Stimulated activated CD4-positive, alpha-beta T cell treated with anti-CD3 and anti-CD28 coated beads, TNF-alpha, amount 100 ng/mL, for 24 hours (primary cell): ENCODE measurements around the gene FCHSD2.
"Not testable (repeated sequence)": the region's sequence is repeated elsewhere in the genome, so short reads cannot be mapped to it uniquely, and the experiment has no call there.

Experiments used
- DNase-seq, 3 experiments: peaks; one replicate each; pipeline ENCODE4 v3.0.0-alpha.2; 2020; ENCODE audit warnings: low read depth in 3 of 3

FCHSD2 gene

GRCh38 chr11:73061434-73061833 lies 80.7 kb downstream of the FCHSD2 start:
- DNase-seq: not testable (repeated sequence)

DNA sequence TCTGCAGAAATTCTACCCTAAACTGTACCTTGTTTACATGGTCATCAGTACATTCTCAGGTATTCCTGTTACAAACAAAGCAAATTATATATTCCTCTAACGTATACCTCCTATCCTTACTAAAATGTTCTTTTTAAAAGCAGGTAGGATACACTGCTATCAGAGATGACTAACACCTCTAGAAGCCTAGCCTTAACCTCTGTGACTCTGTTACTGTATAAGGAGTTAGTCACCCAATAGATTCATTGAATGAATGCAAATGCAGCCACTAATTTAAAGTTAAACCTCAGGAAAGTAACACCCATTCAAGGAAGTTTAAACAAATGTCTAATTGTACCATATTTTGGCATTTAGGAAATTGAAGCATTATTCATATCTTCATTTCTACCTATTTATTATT lies 82.2 kb downstream of the FCHSD2 start:
- DNase-seq: no peak

DNA sequence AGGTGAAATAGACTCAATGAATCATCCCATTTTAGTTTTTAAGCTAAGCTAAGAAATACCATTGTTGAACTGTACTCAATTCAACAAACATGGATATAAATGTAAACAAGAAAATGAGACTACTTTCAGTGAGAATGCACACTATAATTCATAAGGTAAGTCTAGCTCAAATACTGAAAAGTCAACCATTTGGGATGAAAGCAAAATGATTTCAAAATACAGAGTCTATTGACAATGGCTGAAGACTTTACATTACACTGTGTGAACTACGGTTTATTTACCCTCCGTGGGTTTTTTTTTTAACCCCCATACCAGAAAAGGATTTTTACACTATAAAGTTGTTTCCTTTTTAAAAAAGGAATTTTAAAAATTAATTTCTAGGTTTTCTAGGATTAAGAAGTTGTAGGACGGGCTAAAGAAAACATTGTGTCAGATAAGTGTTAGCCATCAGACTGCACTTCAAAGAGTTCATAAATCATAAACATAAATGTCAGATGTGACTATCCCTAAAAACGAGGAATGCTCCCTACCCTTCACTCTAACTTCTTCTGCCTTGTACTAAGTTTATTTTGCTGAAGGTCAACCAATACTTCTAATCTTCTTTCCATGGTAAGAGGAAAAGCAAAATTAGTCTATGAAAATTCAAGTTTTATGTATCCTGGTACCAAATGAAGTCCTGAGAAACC lies 83.0 kb downstream of the FCHSD2 start:
- DNase-seq: no peak

DNA sequence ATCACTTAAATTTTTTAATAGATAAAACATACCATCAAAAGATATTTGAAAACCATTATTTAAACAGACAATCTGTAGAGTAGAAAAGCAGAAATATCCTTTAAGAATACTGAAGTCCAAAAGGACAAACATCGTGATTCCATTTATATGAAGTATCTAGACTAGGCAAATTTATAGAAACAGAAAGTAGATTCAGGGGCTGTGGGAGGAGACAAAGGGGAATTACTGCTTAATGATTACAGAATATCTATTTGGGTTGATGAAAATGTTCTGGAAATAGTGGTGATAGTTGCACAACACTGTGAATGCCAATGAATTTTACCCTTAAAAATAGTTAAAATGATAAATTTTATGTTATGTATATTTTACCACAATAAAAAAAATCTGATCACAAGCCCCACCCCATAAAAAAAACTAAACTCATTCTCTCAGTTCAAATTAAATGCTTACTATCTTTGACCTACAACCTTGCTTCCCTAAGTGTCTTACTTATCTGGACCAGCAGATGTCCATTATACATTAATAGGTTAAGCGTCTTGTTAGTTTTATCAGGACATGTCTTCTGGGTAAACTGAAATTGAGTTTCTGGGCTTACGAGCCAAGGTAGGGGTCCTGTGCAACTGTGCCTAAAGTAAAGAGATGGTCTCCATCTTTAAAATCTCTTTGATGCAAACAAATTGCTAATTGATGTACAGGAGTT lies 86.3 kb downstream of the FCHSD2 start:
- no peak for DNase-seq

GRCh38 chr11:73055002-73055401 lies 87.1 kb downstream of the FCHSD2 start:
- no peak for DNase-seq

GRCh38 chr11:73053964-73054363 lies 88.2 kb downstream of the FCHSD2 start:
- DNase-seq: no peak

DNA sequence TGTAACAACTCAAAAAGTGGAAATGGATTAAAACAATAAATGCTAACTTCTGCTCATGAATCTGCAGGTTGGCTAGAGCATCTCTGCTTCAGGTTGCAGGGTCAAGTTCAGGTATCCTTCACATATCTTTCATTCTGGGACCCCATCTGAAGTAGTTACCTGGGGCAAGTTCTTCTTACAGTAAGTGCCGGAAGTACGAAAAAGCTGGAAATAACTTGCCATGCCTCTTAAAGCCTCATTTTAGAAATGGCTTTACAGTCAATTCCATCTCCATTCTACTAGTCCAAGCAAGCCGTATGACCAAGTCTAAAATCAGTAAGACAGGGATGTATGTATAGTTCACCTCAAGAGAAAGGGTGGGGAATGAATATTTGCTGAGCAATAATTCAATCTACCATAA lies 93.7 kb downstream of the FCHSD2 start:
- DNase-seq: no peak

GRCh38 chr11:73047773-73048371 lies 94.2 kb downstream of the FCHSD2 start:
- no peak for DNase-seq

DNA sequence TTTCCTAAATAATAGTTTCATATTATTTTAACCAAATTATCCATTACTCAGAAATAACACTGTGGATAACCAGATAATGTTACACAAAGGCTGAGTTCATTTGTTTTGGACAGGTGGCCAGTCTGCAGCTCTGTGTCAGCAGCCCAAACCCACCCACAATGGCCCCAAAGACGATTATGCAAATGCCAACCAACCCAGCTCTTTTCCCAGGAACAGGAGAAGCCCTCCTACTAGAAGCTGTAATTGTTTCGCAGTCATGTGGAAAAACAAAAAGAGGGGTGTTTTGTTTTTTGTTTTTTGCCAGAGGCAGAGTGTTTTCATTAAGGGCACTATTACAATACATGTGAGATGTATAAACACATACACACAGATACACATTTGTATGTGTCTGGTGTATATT lies 102.1 kb downstream of the FCHSD2 start:
- DNase-seq: no peak

DNA sequence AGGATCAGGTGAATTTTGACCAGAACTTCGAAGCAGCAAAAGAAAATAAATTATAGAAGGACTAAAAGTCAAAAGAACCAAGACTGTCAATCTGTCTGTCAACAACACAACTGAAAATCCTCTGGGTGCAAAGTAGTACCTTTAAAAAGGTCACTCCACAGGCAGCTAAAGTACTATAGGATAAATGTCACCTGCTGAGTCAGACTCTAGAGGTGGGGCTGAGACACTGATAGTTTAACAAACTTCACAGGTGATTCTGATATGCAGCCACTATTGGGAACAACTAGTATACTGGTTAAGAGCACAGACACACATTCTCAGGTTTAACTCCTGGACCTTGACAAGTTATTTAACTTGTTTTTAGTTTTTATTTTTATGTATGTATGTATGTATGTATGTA lies 107.3 kb downstream of the FCHSD2 start:
- no peak for DNase-seq

DNA sequence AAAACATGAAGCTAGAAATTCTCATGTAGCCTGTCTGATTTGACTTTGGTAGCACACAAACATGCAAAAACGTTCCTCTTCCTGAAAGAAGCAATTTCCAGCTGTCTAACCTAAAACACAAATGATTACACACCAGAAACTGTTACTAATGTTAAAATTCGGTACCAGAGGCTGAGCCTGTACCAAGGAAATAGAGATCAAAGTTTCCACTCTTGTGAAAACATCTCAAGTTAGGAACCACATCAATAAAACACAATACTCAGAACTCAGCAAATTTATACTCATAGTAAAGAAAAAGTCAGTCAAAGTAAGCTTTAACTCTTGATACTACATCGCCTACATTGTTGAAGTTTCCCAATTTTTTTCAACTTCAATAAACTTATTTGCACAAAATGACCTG lies 107.8 kb downstream of the FCHSD2 start:
- DNase-seq: no peak

- no peak for DNase-seq
Measured at GRCh38 chr11:73030130-73030529, 112.0 kb downstream of the FCHSD2 start.

DNA sequence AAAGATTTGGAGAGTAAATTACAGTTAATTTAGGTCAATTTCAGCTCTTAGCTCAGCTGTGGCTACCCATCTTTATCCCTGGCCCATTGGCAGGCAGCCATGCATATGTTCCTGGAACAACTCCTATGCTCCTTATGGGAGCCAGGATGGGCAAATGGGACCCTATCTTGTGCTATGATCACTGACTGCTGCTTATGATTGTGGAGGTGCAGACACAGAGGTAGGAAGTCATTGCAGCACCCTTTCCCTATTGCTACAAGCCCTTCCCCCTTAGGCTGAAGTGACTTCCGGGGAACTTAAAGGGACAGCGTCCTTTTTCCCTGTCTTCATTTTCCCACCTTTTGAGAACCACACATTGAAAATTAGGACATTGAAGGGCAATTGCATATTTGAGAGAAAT lies 112.7 kb downstream of the FCHSD2 start:
- no peak for DNase-seq

DNA sequence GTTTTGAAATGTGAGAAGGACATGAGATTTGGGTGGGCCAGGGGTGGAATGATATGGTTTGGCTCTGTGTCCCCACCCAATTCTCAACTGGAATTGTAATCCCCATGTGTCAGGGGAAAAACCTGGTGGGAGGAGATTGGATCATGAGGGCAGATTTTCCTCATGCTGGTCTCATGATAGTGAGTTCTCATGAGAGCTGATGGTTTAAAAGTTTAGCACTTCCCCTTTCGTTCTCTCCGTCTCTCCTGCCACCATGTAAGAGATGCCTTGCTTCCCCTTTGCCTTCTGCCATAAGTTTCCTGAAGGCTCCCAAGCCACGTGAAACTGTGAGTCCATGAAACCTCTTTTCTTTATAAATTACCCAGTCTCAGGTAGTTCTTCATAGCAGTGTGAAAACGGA lies 113.5 kb downstream of the FCHSD2 start:
- no peak for DNase-seq

GRCh38 chr11:73027840-73028239 lies 114.3 kb downstream of the FCHSD2 start:
- DNase-seq: not testable (repeated sequence)

DNA sequence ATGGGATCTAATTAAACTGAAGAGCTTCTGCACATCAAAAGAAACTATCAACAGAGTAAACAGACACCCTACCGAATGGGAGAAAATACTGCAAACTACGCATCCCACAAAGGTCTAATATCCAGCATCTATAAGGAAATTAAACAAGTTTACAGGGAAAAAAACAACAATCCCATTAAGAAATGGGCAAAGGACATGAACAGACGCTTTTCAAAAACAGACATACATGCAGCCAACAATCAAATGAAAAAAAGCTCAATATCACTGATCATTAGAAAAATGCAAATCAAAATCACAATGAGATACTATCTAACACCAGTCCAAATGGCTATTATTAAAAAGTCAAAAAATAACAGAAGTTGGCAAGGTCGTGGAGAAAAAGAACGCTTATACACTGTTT lies 117.5 kb downstream of the FCHSD2 start:
- no peak for DNase-seq

DNA sequence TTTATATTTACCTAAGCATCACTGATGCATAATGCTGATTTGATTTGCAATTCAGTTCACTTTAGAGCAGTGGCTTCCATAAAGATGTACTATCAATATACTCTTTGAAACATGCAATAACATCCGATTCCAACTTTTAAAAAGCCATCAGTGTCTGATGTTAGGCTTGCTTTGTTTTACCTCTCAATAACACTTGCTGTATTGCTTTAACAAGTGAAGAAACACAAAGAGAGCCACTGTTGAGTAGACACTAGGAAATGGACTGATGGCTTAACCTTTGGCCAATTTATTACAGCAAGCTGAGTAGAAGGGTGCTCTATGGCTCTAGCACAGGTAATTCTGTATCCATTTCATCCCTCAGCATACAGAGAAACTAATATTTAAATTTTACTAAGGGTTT lies 122.1 kb downstream of the FCHSD2 start:
- no peak for DNase-seq

- DNase-seq: no peak
Measured at GRCh38 chr11:73019449-73019848, 122.7 kb downstream of the FCHSD2 start.

GRCh38 chr11:73018856-73019255 lies 123.3 kb downstream of the FCHSD2 start:
- DNase-seq: no peak

GRCh38 chr11:73017024-73017751 lies 124.9 kb downstream of the FCHSD2 start:
- DNase-seq: no peak

GRCh38 chr11:73013021-73013420 lies 129.1 kb downstream of the FCHSD2 start:
- no peak for DNase-seq

DNA sequence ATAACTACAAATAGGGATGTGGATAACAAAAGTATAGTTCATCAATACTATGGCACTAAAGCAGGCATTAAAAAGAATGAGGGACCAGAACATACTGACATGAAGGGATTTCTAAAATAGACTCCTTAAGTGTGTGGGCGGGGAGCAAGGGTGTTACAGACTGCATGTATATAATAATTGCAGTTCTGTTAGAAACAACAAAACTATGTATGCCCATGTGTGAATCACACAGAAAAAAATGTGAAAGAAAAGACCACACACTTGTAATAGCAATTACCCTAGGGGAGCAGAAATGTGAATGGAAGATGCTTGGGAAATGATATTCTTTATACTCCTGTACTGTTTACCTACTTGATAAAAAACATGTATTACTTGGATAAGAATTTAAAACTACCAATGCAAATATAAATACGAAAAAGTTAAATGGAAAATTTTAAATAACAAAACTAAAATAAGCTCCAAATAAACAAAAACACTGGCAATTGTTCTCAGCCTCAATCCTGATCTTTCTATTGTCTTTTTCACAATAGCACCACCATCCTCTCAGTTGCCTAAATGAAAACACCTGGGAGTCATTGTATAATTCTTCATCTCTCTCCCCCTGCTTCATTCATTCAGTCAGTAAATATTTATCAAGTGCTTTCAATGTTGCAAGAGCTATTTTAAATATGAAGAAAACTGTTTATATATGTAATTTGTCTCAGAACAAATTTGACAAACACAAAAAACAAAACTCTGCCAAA lies 129.8 kb downstream of the FCHSD2 start:
- no peak for DNase-seq
